HG03460 (cell line): Measurements from ENCODE around the gene GPATCH11.

ENCODE experiments used
- ATAC-seq: cut with Tn5 transposase; IDR thresholded peaks from one replicate; pipeline ENCODE4 v1.9.1; 2021; ENCODE audit not compliant: unreplicated experiment

The GPATCH11 gene

GRCh38 chr2:37105150-37105549 is 20.8 kb downstream of the GPATCH11 start:
- ATAC-seq, result no peak

GRCh38 chr2:37109523-37109922 is 25.2 kb downstream of the GPATCH11 start:
- no peak for ATAC-seq

DNA sequence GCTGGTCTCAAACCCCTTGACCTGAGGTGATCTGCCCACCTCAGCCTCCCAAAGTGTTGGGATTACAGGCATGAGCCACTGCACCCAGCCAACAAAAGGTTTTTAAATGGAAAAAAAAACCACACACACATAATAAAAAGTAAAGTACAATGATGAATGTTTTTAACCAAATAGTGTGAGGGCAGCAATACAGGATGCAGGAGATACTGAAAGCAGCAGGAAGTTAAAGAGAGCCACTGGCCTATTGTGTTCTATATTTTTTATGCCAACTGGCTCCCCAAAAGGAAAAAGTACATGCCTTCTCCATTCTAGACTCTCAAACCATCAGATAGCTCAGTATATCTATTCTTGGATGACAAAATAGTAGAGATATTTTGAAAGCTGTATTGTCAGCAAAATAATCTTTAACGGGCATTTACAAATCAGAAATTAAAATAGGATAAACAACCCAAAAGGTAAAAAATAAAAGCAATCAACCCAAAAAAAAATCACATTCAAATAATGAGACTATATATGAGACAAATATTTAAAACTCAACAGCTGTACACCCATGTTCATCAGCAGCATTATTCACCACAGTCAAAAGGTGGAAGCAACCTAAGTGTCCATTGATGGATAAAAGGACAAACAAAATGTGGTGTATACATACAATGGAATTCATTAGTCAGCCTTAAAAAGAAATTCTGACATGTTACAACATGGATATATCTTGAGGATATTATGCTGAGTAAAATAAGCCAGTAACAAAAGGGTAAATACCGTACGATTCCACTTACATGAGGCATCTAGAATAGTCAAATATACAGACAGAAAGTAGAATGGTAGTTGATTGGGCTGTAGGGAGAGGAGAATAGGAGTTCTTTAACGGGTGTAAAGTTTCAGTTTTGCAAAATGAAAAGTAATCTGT is 26.2 kb downstream of the GPATCH11 start:
- no peak for ATAC-seq

- ATAC-seq, result no peak
These were observed 27.6 kb downstream of the GPATCH11 start for GRCh38 chr2:37111958-37112357.

- no peak for ATAC-seq
These were observed 33.2 kb downstream of the GPATCH11 start for GRCh38 chr2:37117566-37117965.

DNA sequence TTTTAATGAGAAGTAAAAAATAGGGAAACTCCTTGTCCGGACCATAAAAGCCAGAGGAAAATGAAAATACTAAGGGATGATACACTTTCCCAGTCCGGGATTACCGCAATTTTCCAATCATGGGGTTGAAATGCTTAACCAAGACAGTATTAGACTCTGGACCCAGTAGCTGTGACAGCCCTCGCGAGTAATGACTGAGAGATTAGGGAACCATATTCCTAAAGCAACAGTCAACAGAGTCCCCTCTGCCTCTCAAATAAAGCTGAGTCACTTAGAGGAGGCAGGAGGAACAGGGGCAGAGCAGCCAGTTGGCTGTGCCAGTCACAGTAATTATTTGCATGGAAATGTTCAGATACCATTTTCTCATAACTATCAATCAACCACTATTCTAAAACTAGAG is 34.8 kb downstream of the GPATCH11 start:
- ATAC-seq, result no peak

GRCh38 chr2:37125416-37125815 is 41.1 kb downstream of the GPATCH11 start:
- ATAC-seq, result no peak

GRCh38 chr2:37132914-37133313 is 48.6 kb downstream of the GPATCH11 start:
- no peak for ATAC-seq

DNA sequence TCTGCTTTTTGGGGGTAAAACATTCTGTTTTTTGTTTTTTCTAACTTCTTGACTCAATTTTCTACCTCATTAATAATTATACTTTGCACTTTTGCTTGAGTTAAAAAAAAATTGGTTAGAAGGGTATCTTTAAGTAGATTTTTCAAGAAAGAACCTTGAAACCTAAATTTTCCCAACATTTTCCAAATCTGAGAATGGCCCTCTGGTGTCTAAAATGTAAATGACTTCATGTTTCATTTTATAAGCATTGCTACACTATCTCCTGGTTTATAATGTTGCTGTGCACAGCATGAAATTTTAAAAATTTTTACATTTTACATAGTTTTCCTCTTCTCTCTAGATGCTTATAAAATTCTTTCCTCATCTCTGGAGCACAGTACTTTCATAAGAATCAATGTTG is 58.2 kb downstream of the GPATCH11 start:
- no peak for ATAC-seq

GRCh38 chr2:37143974-37144373 is 59.7 kb downstream of the GPATCH11 start:
- ATAC-seq, result no peak

DNA sequence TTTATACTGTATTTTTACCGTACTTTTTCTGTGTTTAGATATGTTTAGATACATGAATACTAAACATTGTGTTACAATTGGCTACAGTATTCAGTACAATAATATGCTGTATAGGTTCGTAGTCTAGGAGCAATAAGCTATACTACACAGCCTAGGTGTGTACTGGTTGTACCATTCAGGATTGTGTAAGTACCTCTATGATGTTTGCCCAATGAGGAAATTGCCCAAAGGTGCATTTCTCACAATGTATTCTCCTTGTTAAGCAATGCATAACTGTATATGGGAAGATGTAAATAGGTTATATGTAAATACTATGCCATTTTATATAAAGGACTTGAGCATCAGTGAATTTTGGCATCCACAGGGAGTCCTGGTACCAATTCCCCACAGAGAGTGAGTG is 61.7 kb downstream of the GPATCH11 start:
- no peak for ATAC-seq

GRCh38 chr2:37148325-37148724 is 64.0 kb downstream of the GPATCH11 start:
- ATAC-seq, result no peak
